HG02759 (cell line): ENCODE measurements around the gene UNC13C.
"Not testable (repeated sequence)": the region's sequence is repeated elsewhere in the genome, so short reads cannot be mapped to it uniquely, and the experiment has no call there.

Experiments used
- ATAC-seq: cut with Tn5 transposase; IDR thresholded peaks from one replicate; pipeline ENCODE4 v1.9.1; 2021; ENCODE audit warnings: mild to moderate bottlenecking, moderate library complexity; ENCODE audit not compliant: unreplicated experiment

Gene UNC13C

GRCh38 chr15:54410481-54410880 lies 432.2 kb downstream of the UNC13C start:
- ATAC-seq, result no peak

DNA sequence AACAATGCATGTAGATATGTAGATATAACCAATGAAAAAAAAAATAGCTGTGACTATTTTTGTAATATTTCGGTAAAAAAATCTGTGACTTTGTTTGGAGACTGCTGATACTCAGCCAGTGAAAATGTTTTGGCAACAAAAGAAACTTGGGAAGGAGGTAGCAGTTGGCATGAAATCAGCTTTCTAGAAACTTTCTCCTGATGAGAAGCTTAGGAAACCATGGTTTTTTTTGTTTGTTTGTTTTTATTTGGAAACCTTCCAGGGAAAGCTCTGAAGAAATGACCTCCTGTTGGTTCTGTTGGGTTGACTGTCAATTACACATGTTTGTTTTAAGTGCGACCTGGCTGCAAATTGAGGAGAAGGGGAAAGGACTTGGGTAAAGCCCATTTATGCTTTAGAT lies 445.9 kb downstream of the UNC13C start:
- no peak for ATAC-seq

- no peak for ATAC-seq
Measured at GRCh38 chr15:54428596-54428995, 450.4 kb downstream of the UNC13C start.

DNA sequence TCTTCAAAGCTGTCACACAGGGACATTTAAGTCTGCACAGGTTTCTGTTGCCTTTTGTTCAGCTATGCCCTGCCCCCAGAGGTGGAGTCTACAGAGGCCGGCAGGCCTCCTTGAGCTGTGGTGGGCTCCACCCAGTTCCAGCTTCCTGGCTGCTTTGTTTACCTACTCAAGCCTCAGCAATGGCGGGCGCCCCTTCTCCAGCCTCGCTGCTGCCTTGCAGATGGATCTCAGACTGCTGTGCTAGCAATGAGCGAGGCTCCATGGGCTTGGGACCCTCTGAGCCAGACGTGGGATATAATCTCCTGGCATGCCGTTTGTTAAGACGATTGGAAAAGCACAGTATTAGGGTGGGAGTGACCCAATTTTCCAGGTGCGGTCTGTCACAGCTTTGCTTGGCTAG lies 472.0 kb downstream of the UNC13C start:
- not testable (repeated sequence) for ATAC-seq

GRCh38 chr15:54456413-54456812 lies 478.2 kb downstream of the UNC13C start:
- no peak for ATAC-seq

- ATAC-seq, result no peak
Measured at GRCh38 chr15:54462511-54462913, 484.3 kb downstream of the UNC13C start.

- no peak for ATAC-seq
Measured at GRCh38 chr15:54481819-54482218, 503.6 kb downstream of the UNC13C start.

DNA sequence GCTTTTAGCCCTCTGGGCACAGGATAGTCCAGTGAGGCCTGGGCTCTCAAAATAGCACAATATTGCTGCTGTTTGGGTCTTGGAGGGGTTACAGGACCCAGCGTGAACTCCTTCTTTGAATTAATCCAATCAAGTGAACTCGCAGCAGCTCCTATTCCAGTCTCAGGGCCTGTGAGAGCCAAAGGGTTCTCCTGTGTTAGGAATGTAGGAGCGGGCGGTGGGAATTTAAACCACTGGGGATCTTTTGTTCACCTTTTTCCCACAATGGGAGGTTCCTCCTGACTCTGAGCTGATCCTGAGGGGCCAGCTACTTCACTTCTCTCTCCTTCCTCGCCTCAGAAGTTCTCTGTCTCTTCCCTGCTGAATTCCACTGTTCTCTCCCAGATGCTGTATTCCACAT lies 504.0 kb downstream of the UNC13C start:
- no peak for ATAC-seq

GRCh38 chr15:54500330-54500729 lies 522.1 kb downstream of the UNC13C start:
- no peak for ATAC-seq

GRCh38 chr15:54502416-54503075 lies 524.3 kb downstream of the UNC13C start:
- ATAC-seq, result no peak

DNA sequence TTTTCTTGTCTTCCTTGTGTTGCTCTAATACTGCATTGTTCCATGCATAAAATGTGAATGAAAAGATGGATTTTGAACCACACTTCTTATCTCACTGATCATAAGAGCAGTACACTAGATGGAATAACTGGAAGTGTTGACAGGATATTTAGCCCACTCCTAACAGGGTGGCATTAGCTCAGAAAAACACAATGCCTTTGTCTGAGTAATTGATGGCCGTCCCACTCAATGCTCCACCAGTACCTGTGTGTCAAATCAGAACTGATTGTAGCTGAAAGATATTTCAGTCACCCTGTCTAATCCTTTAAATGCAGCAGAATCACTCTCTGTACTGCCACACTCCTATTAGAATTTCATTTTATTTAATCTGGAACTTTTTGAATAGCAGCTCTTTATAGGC lies 526.5 kb downstream of the UNC13C start:
- ATAC-seq, result no peak

- no peak for ATAC-seq
Measured at GRCh38 chr15:54506977-54507524, 528.8 kb downstream of the UNC13C start.

DNA sequence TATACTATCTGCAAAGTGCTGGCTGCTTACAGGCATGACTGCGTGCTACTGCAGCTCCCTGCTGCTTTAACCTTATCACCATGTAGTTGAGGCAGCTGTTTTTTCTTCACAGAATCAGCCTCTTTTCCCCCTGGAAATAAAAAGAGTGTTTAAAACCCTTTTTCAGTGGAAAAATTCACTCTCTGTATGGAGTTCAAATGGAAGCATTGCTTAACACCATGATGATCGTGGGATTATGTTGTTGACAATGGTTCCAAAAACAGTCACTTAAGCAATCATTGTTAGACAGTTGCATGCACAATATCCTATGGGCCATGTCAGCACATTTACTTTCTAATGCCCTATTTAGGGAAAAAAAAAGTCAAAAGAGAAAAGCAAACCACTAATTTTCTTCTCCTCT lies 536.4 kb downstream of the UNC13C start:
- no peak for ATAC-seq

- no peak for ATAC-seq
Measured at GRCh38 chr15:54515664-54516582, 537.7 kb downstream of the UNC13C start.

GRCh38 chr15:54517366-54517765 lies 539.1 kb downstream of the UNC13C start:
- no peak for ATAC-seq

DNA sequence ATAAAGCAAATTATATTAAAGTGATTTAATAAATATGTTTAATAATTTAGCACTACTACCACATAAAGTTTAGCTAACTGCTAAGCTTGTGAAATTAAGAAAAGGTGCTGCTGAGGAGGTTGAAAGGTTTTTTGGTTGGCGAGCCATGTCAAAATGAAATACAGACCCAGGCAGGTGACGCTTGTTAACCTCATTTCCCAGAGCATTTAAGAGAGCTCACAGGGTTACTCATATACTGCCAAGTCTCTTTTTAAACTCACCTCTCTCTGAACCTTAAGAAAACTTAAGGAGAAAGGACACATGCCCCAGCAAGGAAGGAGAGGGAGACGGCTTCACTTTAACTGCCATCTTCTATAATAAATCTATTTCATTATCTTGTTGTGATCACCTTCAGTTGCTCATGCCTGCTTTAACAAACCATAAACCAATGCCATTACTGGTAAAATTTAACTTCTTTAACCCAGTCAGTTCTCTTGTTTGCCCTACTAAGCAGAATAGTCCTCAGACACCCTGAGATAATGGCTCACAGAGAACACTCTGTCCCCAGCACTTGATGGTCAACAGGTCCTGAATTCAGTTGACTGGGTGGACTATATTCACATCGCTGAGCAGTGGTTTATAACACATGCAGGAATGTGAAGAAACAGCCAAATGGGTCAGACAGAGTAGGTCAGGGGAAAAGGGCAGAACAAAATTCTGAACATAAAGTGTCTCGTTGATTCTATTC lies 540.1 kb downstream of the UNC13C start:
- no peak for ATAC-seq

DNA sequence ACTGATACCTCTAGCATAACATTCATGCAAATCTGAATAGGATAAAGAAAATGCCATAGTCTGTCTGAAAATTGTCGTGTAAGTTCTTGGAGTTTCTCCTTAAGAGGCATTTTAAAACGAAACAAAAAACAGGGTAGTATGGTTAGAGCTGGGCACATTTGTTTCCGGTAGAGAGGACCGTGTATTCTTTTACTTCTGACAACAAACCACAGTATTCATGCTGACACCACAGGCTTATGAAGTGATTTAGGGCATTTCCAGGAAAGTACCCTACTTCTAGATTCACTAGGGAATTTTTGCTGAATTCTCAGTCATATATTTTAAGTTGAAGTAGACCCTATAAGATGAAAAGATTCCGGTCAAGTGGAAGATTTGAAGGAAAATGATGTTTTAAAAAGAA lies 541.3 kb downstream of the UNC13C start:
- ATAC-seq, result peak; percentile 77

DNA sequence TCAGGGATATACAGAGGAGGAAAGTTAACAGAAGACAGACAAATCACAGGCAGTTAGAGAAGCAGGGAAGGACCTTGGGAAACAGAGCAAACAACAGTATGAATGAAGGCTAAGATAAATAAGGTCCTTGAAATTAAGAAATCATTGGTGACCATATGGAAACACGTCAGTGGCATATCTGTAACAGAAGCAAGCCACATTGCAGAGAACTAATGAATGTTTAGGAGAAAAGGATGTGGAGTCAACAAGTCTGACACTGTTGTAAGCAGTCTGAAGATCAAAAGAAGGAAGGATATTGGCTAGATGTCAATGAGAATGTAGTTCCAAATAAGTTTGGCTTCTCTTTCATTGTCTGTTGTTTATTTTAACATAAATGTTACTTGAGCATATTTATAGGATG lies 542.4 kb downstream of the UNC13C start:
- no peak for ATAC-seq

GRCh38 chr15:54521206-54521605 lies 543.0 kb downstream of the UNC13C start:
- ATAC-seq, result no peak

GRCh38 chr15:54528021-54528420 lies 549.8 kb downstream of the UNC13C start:
- ATAC-seq, result no peak

DNA sequence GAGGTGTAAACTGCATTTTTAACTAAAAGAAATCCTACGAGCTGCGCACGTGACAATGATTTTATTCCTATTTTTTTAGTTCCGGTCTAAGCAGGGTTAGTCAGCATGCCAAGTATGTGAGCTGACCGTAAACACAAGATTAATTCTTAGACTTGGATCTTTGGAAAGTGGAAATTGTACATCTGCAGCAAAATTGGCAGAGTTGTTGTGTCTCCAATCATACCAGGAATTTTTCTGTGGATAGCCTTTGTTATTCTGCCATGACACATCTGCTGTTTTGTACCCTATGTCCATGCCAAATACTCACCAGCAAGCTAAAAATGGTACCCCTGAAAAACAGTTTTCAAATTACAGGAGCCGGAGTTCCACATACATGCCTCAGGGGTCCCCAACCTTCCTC lies 562.5 kb downstream of the UNC13C start:
- ATAC-seq, result no peak
